HG02870 (cell line): Measurements from ENCODE around the gene ROS1.

ENCODE experiments used
- ATAC-seq: cut with Tn5 transposase; IDR thresholded peaks from one replicate; pipeline ENCODE4 v1.9.1; 2021; ENCODE audit warnings: mild to moderate bottlenecking, moderate library complexity; ENCODE audit not compliant: unreplicated experiment

ROS1 gene

DNA sequence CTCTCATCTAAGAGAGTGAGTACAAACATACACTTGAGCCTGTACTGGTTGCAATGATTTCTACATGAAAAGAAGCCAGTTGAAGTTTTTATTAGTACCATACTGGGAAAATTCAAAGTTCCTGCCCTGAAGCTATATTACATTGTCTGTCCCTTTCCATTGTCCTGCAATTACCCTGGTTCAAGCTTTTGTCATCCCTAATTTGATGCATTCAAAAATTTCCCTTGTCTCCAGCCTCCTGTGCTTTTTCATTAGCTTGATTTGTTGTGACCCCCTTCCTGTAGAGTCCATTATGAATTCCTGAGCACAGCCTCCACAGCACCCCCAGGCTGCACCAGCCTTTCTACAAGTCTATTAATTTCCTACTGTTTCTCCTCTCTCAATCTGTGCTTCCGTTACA lies 114.0 kb downstream of the ROS1 start:
- no peak for ATAC-seq

DNA sequence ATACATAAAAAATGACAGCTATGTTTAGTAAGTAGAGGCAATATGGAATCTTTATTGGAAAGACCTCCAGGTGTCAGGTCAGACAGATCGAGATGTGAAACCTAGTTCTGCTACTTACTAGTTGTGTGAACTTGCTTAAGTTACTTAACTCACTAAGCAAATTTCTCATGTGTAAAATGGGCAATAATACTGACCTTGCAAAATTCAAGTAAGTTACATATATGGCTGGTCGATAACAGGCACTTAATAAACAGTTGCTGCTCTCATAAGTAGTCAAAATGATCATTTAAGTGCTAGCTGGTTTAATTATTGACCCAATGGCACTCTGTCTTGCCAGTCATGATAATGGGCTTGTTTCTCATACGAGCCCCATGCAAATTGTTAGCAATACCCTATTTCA lies 114.4 kb downstream of the ROS1 start:
- no peak for ATAC-seq

DNA sequence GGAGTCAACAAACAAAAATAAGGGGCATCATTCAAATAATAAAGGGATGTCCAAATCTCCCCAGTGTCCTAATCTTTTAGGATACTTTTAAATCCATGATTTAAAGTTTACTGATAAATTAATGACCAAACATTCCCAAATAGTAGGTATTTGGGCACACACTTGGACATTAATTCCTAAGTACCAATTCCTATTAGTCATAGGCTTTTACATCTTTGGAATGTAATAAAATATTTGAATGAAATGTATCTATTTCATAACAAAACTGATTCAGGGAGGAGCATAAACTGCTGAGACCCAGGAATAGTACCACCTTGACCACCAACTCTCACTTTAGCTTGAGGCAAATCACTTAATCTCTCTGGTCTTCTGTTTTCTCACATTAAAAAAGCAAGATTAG lies 116.1 kb downstream of the ROS1 start:
- ATAC-seq: no peak

DNA sequence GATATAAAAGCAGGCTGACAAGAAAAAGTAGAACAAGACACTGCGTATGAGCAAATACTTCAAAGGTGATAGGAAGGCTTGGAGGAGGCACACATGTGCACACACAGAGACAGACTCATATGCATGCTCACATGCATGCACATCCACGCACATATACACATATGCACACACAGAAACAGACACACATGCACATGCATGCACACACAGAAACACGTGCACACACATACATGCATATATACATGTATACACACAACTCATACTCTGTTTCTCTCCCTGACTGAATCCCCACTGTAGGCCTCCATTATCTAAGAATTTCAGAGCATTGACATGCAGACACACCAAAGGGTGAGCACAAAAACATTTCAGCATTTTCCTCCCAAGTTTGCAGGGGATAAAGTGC lies 116.7 kb downstream of the ROS1 start:
- ATAC-seq: no peak

DNA sequence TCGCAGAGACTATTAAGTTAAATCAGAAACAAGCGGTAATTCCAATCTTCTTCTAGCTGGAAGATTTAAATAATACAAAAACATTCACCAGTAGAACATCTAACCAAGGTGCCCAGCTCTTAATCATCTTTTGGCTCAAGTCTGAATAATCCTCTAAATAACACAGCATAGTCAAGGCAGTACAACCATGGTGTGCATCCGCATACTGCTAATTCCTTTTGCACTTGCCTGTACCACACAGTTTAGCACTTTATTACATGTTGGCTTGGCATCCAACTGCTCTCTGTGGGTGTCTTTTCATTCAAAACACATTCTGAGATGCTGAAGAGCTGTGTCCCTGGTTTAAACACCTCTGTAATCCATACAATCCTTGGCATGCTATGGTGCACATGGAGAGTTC lies 118.1 kb downstream of the ROS1 start:
- ATAC-seq: no peak

DNA sequence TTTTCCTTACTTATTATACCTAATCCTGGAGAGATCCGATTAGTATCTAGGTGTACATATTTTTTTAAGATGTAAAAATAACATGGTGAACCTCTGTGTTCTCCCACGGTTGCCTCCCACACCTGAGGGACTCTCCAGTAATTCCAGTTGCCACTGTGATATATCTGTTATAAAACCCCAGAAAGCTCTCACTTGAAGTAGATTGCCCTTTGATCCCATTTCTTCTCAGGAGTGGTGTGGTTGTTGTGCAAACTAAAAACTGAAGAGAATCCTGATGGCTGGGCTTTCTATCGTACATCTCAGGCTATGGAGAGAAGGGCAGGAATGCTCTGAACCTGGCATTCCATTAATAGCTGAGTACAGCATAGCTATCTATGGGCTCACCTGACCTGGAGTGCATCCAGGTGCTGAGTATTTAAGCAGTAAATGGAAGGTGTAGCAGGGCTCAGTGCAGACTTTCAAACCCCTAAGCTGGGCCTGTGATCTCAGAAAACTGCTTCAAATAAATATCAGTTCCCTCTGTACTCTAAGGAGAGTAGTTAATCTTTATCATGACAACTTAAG lies 119.4 kb downstream of the ROS1 start:
- no peak for ATAC-seq

DNA sequence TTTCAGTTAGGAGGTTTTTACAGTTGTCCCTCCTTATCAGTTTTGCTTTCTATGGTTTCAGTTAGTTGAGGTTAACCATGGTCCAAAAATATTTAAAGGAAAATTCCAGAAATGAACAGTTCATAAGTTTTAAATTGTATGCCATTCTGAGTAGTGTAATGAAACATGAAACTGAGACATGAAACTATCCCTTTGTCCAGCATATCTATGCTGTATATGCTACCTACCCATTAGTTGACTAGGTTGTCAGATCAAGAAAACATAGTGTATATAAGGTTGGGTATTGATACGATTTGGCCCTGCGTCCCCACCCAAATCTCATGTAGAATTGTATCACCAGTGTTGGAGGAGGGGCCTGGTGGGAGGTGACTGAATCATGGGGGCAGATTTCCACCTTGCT lies 121.3 kb downstream of the ROS1 start:
- no peak for ATAC-seq

DNA sequence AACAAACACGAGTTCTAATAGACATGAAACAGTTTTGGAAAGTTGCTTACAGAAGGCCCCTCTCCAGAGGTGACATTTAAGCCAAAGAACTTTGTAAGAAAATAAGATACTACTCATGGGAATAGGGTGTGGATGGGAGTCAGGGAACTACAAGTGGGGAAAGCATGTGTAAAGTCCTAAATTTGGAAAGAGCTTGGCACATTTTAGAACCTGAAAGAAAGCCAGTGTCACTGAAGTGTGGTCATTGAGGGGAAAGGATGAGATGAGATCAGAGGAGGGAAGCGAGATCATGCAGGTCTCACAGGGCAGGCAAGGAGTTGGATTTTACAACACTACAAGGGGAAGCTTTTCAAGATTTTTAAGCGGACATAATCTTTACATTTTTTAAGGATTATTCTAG lies 122.4 kb downstream of the ROS1 start:
- no peak for ATAC-seq

DNA sequence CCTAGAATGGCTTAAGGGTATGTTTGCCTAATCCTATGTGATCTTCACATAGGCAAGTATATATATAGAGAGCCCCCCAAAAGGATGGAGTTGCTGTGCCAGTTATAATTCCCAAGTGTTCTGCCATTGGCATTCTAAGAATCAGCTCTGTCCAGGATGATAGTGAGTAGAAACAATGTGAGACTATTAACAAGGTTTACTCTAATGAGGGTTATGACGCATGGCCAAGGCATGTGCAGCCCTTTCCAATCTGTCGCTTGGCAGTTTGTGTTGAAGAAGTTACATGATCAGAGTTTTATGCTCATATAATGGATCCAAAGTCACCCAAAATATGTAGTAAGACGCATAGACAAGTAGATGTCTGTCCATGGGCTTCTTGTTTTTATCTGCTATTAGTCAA lies 126.8 kb downstream of the ROS1 start:
- no peak for ATAC-seq

- ATAC-seq: no peak
Observed at GRCh38 chr6:117290173-117290846, 135.4 kb downstream of the ROS1 start.

GRCh38 chr6:117288083-117288715 lies 137.5 kb downstream of the ROS1 start:
- ATAC-seq: no peak

GRCh38 chr6:117280922-117281321 lies 144.8 kb downstream of the ROS1 start:
- ATAC-seq: no peak

DNA sequence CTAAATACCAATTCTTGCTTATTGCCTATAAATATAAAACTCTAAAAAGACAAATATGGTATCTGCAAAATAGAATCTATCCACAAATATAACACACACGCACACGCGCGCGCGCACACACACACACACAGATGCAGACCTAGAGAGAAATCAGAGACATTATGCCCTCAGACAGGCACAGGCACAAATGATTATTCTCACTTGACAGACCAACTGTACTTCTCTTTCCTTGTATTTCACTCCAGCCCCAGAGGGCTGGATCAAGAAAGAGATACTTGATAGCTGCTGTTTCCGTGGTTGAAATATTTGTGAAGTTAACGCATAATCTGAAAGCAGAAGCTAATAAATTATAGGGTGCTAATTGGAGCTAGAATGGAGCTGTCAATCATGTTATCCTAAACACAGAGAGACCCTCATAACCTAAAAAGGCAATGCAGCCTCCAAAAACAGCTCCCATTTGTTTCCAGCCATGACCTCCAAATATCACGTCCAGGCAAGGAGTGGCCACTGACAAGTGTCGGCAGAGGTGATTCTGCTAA lies 148.9 kb downstream of the ROS1 start:
- ATAC-seq: no peak

DNA sequence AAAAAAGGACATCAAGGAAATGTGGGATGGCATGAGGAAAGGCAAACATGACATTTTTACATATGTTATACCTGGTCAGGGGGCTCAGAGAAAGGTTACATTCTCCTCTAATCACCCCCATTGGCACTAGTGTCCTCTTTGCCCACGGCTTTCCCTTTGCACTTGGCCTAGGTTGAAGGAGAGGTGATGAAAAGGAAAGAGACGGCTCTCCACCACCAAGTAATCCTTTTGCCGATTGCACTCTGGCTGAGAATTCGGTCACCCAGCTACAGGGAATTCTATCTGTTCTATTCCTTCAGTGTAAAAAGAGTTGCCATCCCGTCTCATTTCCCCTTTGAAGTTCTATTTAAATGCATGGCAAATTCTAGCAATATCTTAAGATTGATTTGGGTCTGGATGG lies 150.0 kb downstream of the ROS1 start:
- no peak for ATAC-seq

- ATAC-seq: no peak
Observed at GRCh38 chr6:117275205-117275604, 150.5 kb downstream of the ROS1 start.

- no peak for ATAC-seq
Observed at GRCh38 chr6:117272891-117273290, 152.9 kb downstream of the ROS1 start.

DNA sequence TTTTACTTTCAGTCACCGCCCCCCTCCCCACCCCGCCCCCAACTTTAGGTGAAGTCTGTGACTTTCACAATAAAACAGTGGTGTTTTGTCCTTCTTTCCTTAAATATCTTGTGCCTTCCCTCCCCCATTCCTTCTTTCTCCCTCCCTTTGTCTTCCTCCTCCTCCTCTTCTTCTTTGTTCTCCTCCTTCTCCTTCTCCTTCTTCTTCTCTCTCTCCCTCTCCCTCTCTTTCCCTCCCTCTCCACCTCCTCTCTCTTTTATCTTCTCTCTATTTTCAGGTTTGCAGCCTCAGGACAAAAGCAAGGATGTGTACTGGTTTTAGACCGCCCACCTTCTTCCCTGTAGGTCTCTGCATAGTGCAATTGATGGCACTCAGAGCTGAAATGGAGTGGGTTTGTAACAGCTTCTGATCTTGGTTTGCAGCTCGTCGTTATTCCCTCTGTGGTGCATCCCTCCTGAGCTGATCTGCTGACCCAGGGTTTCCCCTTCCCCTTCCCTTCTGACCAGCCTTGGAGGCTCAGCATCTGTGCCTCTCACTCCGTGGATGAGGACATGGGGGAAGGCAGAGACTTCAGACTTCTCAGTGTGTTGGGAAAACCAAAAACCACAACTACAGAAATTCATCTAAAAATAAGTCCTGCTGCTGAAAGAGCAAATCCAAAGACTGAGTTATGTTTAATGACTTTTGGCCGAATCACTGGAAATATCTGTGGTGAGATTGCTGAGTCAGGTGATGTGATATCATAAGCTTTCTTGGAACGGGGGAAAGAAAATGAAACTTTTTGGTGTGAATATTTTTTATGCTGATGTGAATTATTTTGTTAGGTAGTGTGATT lies 153.5 kb downstream of the ROS1 start:
- no peak for ATAC-seq

GRCh38 chr6:117270843-117271507 lies 154.8 kb downstream of the ROS1 start:
- ATAC-seq: no peak

DNA sequence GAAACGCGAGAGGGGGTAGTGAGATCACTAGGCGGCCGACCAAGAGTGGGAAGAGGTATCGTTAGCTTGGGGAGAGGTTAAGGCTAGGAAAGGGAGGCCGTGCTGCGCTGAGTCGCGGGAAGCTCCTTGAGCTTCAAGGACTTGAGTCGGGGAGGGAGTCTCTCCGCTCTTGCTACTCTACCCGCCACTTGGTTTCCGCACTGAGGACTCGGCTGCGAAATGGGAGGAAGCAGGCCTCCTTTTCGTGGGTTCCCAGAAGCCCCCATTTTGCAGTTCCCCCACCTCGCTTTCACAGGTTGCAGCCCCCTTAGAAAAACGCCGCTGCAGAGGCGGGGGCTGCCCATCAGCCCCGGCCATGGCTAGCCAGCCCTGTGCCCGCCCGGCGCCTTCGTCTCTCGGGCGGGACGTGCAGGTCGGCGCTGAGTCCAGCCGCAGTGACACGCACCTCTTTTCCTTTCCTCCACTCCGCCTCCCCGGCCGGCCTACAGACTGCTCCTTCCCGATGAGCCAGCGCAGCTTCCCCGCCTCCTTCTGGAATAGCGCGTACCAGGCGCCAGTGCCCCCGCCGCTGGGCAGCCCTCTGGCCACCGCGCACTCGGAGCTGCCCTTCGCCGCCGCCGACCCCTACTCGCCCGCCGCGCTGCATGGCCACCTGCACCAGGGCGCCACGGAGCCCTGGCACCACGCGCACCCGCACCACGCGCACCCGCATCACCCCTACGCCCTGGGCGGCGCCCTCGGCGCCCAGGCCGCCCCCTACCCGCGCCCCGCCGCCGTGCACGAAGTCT lies 155.5 kb downstream of the ROS1 start:
- no peak for ATAC-seq

DNA sequence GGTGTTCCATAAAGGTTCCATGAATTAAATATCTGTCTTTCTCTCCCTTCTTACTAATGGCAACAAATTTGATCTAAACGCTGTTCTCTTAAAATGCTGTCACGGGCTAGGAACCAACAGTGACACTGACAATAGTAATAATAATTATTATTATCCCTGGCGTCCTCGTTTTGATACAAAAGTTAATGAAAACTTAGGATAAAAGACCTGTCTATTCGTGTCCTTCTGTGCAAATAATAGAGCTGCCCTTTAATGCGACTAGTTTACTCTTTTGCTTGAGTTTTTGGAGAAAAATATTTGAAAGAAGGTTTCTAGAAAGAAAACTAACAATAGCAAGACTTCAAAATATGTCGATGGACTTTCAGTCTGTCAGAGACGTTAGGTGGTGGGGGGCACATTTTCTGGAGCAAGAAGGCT lies 156.1 kb downstream of the ROS1 start:
- no peak for ATAC-seq
